ENCODE measurements around the gene SSUH2. TPM values are rescaled to one million over a fixed set of nuclear protein-coding genes. Genes with fewer than 3 reads are reported as not detected.
"Not testable (repeated sequence)": the region's sequence is repeated elsewhere in the genome, so short reads cannot be mapped to it uniquely, and the experiment has no call there.

SSUH2 gene
- total and polyA plus RNA-seq, 2 experiments from 2014 or later: 0.73 to 2.3 TPM

GRCh38 chr3:8655387-8655835 is 10.8 kb upstream of the SSUH2 start:
- ATAC-seq (no peak), DNase-seq (ENCODE audit: low spot score) (no peak)
- Histone ChIP-seq H3F3A (replicated peaks; ENCODE audit: low read depth) (no peaks in the 10 kb centered on the region), H3K79me2 (replicated peaks; ENCODE audit: insufficient read depth) (no peaks in the 10 kb centered on the region), H3K9me2 (ENCODE audit: insufficient read depth) (no peaks in the 10 kb centered on the region), H4K20me1 (replicated peaks; ENCODE audit: insufficient read depth) (no peaks in the 10 kb centered on the region), H3K4me1 (ENCODE audit: insufficient read depth) (0 out of 2 replicates have a peak, but pooled peaks cover 7% of the 10 kb centered on the region), H2AFZ (no peak overlapping the region), H3K4me3 (no peak overlapping the region), H3K27me3 (ENCODE audit: insufficient read depth) (no peaks in the 10 kb centered on the region), H3K36me3 (ENCODE audit: insufficient read depth) (no peaks in the 10 kb centered on the region), H3K27ac (ENCODE audit: low read depth) (no peak overlapping the region), H3K4me2 (no peak overlapping the region)
- Mint-ChIP-seq H3K4me1 (no peaks in the 10 kb centered on the region), H3K27me3 (ENCODE audit: insufficient read depth, low read depth, poor library complexity) (peaks cover 9% of the 10 kb centered on the region), H3K4me3 (no peak overlapping the region), H3K27ac (no peak overlapping the region), H3K9me3 (peaks cover 6% of the 10 kb centered on the region; the same call in 1 of the 3 replicates), H3K36me3 (ENCODE audit: low read depth) (no peaks in the 10 kb centered on the region)
- TF ChIP-seq ZNF114 (CRISPR knock-in tag; IDR thresholded peaks at IDR 0.05): no peak

- H3F3A ChIP-seq (replicated peaks; ENCODE audit: low read depth); H3K9me2 ChIP-seq (ENCODE audit: insufficient read depth); H3K4me3 Mint-ChIP-seq; H4K20me1 ChIP-seq (replicated peaks; ENCODE audit: insufficient read depth); H3K27me3 ChIP-seq (ENCODE audit: insufficient read depth); H3K27ac ChIP-seq (ENCODE audit: low read depth); DNase-seq (ENCODE audit: low spot score); H3K9me3 Mint-ChIP-seq; H3K27ac Mint-ChIP-seq; H3K79me2 ChIP-seq (replicated peaks; ENCODE audit: insufficient read depth); H3K4me1 Mint-ChIP-seq; H3K27me3 Mint-ChIP-seq (ENCODE audit: insufficient read depth, low read depth, poor library complexity); ATAC-seq; H3K4me1 ChIP-seq (ENCODE audit: insufficient read depth); H3K36me3 Mint-ChIP-seq (ENCODE audit: low read depth); H3K36me3 ChIP-seq (ENCODE audit: insufficient read depth); H3K4me3 ChIP-seq; H3K4me2 ChIP-seq; H2AFZ ChIP-seq: not testable (repeated sequence)
These were observed 10.2 kb upstream of the SSUH2 start for GRCh38 chr3:8654572-8655329.

- H3K27me3 Mint-ChIP-seq (ENCODE audit: insufficient read depth, low read depth, poor library complexity): peaks cover 12% of the 10 kb centered on the region
- TF ChIP-seq ETS1 (IDR thresholded peaks at IDR 0.05) (no peak), STAT1 (IDR thresholded peaks at IDR 0.05; ENCODE audit: unreplicated experiment) (no peak), CTCF (conservative IDR thresholded peaks at IDR 0.05; ENCODE audit: low read depth in 2 of 2) (no peak), ZNF114 (CRISPR knock-in tag; IDR thresholded peaks at IDR 0.05) (no peak), NANOG (IDR thresholded peaks at IDR 0.05; ENCODE audit: borderline replicate concordance) (no peak), EZH2 (IDR thresholded peaks at IDR 0.05; ENCODE audit: low read depth, unreplicated experiment) (no peak), POLR2AphosphoS5 (IDR thresholded peaks at IDR 0.05; ENCODE audit: low read depth) (no peak), JUNB (IDR thresholded peaks at IDR 0.05; ENCODE audit: unreplicated experiment) (no peak), ZNF331 (CRISPR knock-in tag; IDR thresholded peaks at IDR 0.05; ENCODE audit: low read depth) (no peak)
These were observed 9.3 kb upstream of the SSUH2 start for GRCh38 chr3:8653800-8654408.

More at GRCh38 chr3:8653800-8654408, 9.3 kb upstream of the SSUH2 start:
- Histone ChIP-seq H4K20me1 (replicated peaks; ENCODE audit: insufficient read depth) (no peaks in the 10 kb centered on the region), H3K4me1 (ENCODE audit: insufficient read depth) (no peaks in the 10 kb centered on the region), H3K27ac (ENCODE audit: low read depth) (no peak overlapping the region), H3K4me2 (no peak overlapping the region), H3K36me3 (ENCODE audit: insufficient read depth) (no peaks in the 10 kb centered on the region), H3F3A (replicated peaks; ENCODE audit: low read depth) (no peaks in the 10 kb centered on the region), H3K27me3 (ENCODE audit: insufficient read depth) (no peaks in the 10 kb centered on the region), H3K4me3 (no peak overlapping the region), H3K79me2 (replicated peaks; ENCODE audit: insufficient read depth) (no peaks in the 10 kb centered on the region), H2AFZ (no peak overlapping the region), H3K9me2 (ENCODE audit: insufficient read depth) (no peaks in the 10 kb centered on the region)
- DNase-seq (ENCODE audit: low spot score) (no peak), ATAC-seq (no peak)
- Mint-ChIP-seq H3K27ac (no peak overlapping the region), H3K9me3 (peaks cover 6% of the 10 kb centered on the region; the same call in 1 of the 3 replicates), H3K4me3 (no peak overlapping the region), H3K4me1 (no peaks in the 10 kb centered on the region; the same call in 2 of the 3 replicates), H3K36me3 (ENCODE audit: low read depth) (no peaks in the 10 kb centered on the region; the same call in 2 of the 3 replicates)
